Transverse colon (tissue), 4 donors: ENCODE data around the gene APCDD1.

Experiments used
- CTCF ChIP-seq, 5 experiments: fragments of 200-600 bp in 3 of 5; fragments of 450-650 bp in 2 of 5; sonication (generic) in 3 of 5; IDR thresholded peaks; 1 replicate in 2 of 5; 2 replicates in 3 of 5; pipeline ENCODE4 v1.5.1; 2016 to 2017; ENCODE audit warnings: antibody characterized with exemption in 5 of 5, inconsistent platforms in 3 of 5, mild to moderate bottlenecking in 2 of 5, moderate library complexity in 1 of 5
- EP300 ChIP-seq: sonication (generic); formaldehyde crosslinking; IDR thresholded peaks from one replicate; pipeline ENCODE4 v1.6.1; 2017; ENCODE audit warnings: antibody characterized with exemption, low read depth
- POLR2A ChIP-seq: fragments of 450-650 bp; IDR thresholded peaks from one replicate; pipeline ENCODE4 v1.6.1; 2016; ENCODE audit warnings: antibody characterized with exemption, mild to moderate bottlenecking, moderate library complexity
- POLR2AphosphoS5 ChIP-seq, 3 donors: sonication (generic); formaldehyde crosslinking; IDR thresholded peaks; one replicate each; pipeline ENCODE4 v1.6.1; 2016; ENCODE audit warnings: antibody characterized with exemption in 3 of 3

DNA sequence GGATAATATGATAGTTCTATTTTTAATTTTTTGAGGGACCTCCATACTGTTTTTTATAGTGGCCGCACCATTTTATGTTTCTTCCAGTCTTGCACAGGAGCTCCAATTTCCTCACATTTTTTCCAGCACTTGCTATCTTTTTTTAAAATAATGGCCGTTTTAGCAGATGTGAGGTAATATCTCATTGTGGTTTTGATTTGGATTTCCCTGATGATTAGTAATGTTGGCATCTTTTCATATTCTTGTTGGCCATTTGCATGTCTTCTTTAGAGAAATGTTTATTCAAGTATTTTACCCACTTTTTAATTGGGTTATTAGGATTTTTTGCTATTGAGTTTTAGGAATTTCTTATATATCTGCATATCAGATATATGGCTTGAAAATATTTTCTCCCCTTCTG lies 41.5 kb downstream of the APCDD1 start:
- TF ChIP-seq CTCF (IDR thresholded peaks at IDR 0.05) (no peak), POLR2A (no peak), POLR2AphosphoS5 (IDR thresholded peaks at IDR 0.05) (no peak), EP300 (no peak)
